GM21381 (cell line): ENCODE data around the gene UBN2.
"Not testable (repeated sequence)": the region's sequence is repeated elsewhere in the genome, so short reads cannot be mapped to it uniquely, and the experiment has no call there.

Experiments used
- ATAC-seq: cut with Tn5 transposase; IDR thresholded peaks from one replicate; pipeline ENCODE4 v1.9.1; 2021; ENCODE audit warnings: mild to moderate bottlenecking, moderate library complexity; ENCODE audit not compliant: unreplicated experiment

Gene UBN2

DNA sequence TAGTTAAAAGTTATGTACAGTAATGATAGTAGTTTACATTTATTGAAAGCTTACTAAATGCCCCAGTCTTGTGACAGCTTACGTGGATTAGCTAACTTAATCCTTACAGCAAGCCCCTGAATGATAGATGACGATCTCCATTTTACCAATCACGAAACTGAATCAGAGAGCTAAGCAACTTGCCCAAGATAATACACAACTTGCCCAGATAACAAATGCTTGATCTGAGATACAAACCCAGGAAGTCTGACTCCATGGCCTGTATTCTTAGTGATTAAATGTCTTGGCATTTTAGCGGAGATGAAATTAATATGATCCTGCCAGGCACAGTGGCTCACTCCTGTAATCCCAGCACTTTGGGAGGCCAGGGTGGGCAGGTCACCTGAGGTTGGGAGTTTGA lies 63.2 kb downstream of the UBN2 start:
- ATAC-seq = no peak

- no peak for ATAC-seq
Observed at GRCh38 chr7:139294951-139295575, 64.0 kb downstream of the UBN2 start.

- ATAC-seq = no peak
Observed at GRCh38 chr7:139297795-139298194, 66.8 kb downstream of the UBN2 start.

GRCh38 chr7:139299296-139299695 lies 68.3 kb downstream of the UBN2 start:
- ATAC-seq = no peak

GRCh38 chr7:139300390-139300789 lies 69.4 kb downstream of the UBN2 start:
- ATAC-seq = no peak

DNA sequence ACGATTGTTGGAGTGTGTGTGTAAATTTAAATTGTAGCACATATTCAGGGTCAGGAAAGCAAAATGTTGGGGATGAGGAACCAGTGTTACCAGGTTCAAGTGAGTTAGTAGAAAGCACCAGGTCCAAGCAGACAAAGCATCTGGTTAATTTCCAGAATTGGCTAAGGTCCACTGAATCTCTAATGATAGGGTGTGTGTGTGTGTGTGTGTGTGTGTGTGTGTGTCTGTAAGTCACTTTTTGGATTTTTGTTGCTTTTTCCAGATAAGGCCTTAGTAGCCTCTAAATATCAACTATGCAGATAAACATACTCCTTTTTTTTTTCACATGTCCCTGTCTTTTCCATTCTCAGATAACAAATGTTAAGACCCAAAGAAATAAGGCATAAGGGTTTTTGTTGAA lies 73.5 kb downstream of the UBN2 start:
- ATAC-seq = no peak

DNA sequence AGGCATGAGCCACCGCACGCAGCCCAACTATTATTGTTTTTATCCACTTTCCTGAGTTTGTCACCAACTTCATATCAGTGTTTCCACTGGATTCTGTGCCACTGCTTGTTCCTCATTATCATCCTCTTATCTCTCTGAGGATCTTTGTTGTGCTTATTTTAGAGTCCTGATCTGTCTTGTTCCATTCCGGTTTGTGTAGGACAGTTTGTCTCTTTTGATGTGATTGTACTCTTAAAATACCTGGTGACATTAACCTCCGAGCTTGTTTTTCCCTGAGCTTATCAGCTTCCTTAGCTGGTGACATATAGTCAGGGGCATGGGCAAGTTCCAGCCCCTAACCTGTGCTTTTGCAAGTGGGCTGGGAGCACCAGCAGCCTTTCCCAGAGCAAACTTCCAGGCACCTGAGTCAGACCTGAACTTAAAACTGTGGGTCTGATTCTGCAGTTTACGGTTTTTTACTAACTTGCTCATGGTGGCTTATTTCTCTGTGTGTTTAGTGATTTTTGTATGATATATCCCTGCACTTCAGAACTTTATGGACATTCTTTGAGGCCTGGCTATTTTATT lies 87.0 kb downstream of the UBN2 start:
- ATAC-seq = no peak

DNA sequence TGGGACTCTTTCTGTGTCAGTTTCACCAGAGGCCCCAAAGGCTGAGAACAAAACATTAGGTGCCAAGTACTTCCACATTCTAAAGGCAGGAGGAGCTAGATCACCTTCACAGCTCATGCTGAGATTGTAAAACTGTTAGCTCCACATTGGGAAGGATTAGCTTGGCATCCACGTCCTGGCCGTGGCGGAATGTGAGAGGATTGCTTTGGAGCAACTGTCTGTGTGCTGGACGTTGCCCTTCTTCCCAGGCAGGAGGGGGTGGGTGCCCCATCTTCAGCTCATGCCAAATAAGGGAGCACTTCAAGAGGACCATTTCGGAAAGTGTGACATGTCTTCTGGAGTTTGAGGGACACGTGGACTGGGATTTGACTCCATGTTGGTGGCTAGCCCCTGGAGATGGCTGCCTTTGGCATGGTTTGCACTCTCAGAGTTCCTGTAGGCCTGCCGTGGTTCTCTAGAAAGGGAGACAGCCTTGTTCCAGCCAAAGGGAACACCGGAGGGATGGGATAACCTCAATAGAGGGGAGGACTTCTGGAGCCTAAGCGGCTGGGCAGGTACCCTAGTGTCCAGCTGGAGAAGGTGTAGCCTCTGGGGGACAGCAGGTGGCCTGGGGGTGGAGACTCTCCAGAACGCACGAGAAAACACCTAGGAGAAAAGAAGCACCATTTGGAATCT lies 90.2 kb downstream of the UBN2 start:
- ATAC-seq = no peak

DNA sequence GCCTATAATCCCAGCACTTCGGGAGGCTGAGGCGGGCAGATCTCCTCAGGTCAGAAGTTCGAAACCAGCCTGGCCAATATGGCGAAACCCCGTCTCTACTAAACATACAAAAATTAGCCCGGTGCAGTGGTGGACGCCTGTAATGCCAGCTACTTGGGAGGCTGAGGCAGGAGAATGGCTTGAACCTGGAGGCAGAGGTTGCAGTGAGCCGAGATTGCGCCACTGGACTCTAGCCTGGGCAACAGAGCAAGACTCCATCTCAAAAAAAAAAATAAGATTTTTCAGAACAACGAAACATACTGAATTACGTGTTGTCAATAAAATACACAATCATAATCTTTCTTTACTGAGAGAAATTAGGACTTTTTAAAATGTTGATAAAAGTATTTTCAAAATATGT lies 93.7 kb downstream of the UBN2 start:
- not testable (repeated sequence) for ATAC-seq

DNA sequence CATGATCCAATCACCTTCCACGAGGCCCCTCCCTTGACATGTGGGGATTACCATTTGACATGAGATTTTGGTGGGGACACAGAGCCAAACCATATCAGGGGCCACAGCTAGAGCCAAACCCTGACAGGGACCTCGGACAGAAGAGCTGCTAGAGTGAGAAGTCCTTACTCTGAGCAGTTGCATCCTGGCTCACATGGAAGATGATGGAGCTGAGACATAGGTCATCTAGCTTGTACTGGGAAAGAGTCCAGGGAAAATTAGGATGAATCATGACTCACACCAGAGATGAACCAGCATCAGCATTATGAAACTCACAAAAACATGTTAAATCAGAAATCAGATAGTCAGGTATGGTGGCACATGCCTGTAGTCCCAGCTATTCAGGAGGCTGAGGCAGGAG lies 97.3 kb downstream of the UBN2 start:
- no peak for ATAC-seq

DNA sequence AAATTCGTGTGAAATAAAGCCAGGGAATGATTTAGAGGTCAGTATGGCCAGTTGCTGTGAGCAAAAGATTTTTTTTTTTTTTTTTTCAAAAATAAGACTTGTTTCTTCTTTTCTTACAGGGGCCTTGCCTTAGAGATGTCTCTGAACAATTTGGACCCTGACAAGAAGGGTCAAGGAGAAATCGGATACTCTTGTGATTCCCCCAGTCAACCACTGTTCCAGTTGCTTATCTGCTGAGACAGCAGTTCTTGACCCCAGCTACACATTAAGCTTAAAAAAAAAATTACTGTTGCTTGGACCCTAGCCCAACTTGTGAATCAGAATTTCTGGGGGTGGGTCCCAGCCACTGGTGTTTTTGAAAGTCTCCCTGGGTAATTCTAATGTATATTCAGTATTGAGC lies 98.1 kb downstream of the UBN2 start:
- ATAC-seq = no peak

DNA sequence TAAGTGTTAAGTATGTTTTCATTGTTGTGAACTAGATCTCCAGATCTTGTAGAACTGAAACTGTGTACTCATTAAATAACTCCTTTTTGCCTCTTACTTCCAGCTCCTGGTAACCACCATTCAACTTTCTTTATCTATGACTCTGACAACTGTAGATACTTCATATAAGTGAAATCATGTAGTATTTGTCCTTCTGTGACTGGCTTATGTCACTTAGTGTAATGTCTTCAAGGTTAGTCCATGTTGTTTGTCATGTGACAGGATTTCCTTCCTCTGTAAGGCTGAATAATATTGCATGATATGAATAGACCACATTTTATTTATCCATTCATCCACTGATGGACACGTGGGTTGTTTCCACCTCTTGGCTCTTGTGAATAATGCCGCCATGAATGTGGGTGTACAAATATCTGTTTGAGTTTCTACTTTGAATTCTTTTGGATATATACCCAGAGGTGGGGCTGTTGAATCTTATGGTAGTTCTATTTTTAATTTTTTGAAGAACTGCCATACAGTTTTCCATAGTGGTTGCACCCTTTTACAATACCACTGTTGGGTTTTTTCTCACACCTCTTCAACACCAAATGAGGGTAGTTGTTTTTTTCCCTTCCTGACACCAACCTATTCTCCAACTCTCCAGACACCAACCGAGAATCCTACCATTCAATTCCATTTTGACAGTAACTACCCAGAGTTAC lies 99.4 kb downstream of the UBN2 start:
- no peak for ATAC-seq

- ATAC-seq = no peak
Observed at GRCh38 chr7:139332697-139333359, 101.8 kb downstream of the UBN2 start.

DNA sequence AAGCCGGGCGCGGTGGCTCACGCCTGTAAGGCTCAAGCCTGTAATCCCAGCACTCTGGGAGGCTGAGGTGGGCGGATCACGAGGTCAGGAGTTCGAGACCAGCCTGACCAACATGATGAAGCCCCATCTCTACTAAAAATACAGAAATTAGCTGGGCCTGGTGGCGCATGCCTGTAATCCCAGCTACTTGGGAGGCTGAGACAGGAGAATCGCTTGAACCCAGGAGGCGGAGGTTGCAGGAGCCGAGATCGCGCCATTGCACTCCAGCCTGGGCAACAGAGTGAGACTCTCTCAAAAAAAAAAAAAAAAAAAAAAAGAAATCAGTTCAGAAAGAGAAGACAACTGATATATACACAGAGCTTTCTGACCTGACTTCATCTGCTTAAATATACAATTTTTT lies 102.4 kb downstream of the UBN2 start:
- ATAC-seq = not testable (repeated sequence)

DNA sequence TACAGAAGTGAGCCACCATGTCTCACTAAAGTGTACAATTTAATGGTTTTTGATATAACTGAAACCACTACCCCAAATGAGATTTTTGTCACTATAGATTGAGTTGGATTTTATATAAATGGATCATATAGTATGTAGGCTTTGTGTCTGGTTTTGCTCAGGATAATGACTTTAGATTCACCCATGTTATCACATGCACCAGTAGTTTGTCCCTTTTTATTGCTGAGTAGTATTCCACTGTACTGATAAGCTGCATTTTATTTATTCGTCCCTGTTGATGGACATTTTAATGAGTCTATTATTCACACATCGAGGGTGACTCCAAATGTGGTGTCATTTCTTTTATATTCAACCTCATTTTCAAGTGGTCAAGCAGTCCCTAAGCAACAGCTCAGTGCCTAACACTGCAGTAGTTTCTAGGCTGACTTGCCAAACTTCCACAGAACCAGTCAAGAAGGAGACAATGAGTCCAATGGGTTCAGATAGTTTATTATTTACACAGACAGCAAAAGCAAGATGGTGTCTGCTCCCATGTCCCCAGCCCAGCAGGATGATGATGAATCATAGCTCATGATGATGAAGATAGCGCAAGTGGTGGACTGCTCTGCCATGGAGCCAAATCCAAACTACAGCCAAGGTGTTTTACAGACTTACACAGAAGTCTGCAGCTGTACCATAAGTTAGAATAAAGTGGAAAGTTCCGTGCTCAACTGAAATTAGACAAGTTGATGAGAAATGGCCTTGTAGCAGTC lies 103.5 kb downstream of the UBN2 start:
- ATAC-seq = no peak

DNA sequence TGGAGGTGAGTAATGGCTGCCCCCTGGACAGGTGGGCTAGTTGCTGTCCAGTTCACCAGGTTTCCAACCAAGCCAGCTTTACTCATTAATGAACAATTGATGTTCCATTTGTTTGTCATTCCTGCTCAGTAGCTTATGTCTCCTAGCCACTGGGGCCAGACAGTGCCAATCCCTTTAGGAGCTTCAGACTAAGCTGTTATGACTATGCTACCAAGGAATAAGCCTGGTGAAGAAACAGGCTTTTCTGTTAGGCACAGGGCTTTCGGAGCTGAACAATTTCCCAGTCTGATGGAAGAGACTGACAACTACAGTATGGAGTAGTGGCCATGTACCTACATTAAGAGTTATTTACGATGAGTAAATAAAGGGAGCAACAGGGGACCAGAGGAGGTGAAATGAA lies 108.0 kb downstream of the UBN2 start:
- no peak for ATAC-seq

DNA sequence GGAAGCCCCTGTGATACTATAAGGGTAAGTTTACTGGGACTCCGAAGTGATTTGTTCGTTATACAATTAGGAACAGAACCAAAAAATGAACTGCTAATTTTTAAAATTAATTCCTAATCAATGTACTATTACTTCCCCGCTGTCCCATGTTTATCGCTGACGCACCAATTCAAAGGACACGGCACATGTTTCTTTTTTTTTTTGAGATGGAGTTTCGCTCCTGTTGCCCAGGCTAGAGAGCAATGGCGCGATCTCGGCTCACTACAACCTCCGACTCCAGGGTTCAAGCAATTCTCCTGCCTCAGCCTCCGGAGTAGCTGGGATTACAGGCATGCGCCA lies 108.6 kb downstream of the UBN2 start:
- no peak for ATAC-seq

- ATAC-seq = peak; percentile 89
Observed at GRCh38 chr7:139340037-139340807, 109.2 kb downstream of the UBN2 start.

DNA sequence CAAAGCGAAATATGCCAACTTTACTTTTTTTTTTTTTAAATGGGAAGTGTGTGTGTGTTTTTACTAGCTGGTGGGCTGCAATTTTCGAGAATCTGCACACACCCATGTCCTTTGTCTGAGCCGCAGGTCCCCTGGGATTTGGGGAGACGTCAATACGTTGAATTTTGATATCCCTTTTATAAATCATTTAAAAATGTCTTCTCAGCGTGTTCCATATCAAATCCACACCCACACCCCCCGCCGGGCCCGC lies 109.7 kb downstream of the UBN2 start:
- no peak for ATAC-seq

GRCh38 chr7:139341058-139341775 lies 110.2 kb downstream of the UBN2 start, which contains the start of gene FMC1:
Gene FMC1 (plus strand): TSS chr7:139341337. CDS start chr7:139341385, 48 bp downstream.
- ATAC-seq = peak; percentile 39
